Mesenchymal stem cell (in vitro differentiated cells and primary cell): ENCODE data around the gene SCIN. TPM values are rescaled to one million over a fixed set of nuclear protein-coding genes. Genes with fewer than 3 reads are reported as not detected.
A peak's percentile ranks its signal among the peaks of the same experiment; 100 is the strongest.
"Not testable (repeated sequence)": the region's sequence is repeated elsewhere in the genome, so short reads cannot be mapped to it uniquely, and the experiment has no call there.

Experiments used
- DNase-seq: peaks from one replicate; pipeline ENCODE4 v3.0.0-alpha.2; 2013
- H2AFZ ChIP-seq: one replicate; pipeline ENCODE4 v1.6.1; 2013; ENCODE audit warnings: low read depth, mild to moderate bottlenecking, control low read depth, inconsistent platforms, low read length, moderate library complexity
- H2AK5ac ChIP-seq: 2 replicates; pipeline ENCODE4 v1.6.1; 2013; ENCODE audit warnings: low read length, moderate library complexity, mild to moderate bottlenecking, inconsistent platforms; ENCODE audit not compliant: severe bottlenecking
- H2BK120ac ChIP-seq: one replicate; pipeline ENCODE4 v1.6.1; 2013; ENCODE audit warnings: low read depth, mild to moderate bottlenecking, inconsistent platforms, low read length, moderate library complexity
- H2BK12ac ChIP-seq, 2 experiments: one replicate each; pipeline ENCODE4 v1.6.1; 2013; ENCODE audit warnings: inconsistent platforms in 2 of 2, low read length in 2 of 2, mild to moderate bottlenecking in 2 of 2, moderate library complexity in 2 of 2, control low read depth in 1 of 2
- H2BK15ac ChIP-seq: one replicate; pipeline ENCODE4 v1.6.1; 2013; ENCODE audit warnings: mild to moderate bottlenecking, low read depth, inconsistent platforms; ENCODE audit not compliant: poor library complexity, severe bottlenecking
- H2BK5ac ChIP-seq: 2 replicates; pipeline ENCODE4 v1.6.1; 2013; ENCODE audit warnings: low read depth, mild to moderate bottlenecking, low read length, control low read depth, inconsistent platforms; ENCODE audit not compliant: poor library complexity, severe bottlenecking
- H3K14ac ChIP-seq, 2 experiments: one replicate each; pipeline ENCODE4 v1.6.1; 2013; ENCODE audit warnings: inconsistent platforms in 2 of 2, low read length in 2 of 2, control low read depth in 1 of 2, mild to moderate bottlenecking in 1 of 2, moderate library complexity in 1 of 2
- H3K18ac ChIP-seq, 2 experiments: one replicate each; pipeline ENCODE4 v1.6.1; 2013; ENCODE audit warnings: inconsistent platforms in 2 of 2, low read length in 2 of 2, control low read depth in 1 of 2, low read depth in 1 of 2, mild to moderate bottlenecking in 1 of 2
- H3K23ac ChIP-seq, 2 experiments: one replicate each; pipeline ENCODE4 v1.6.1; 2013; ENCODE audit warnings: inconsistent platforms in 2 of 2, low read length in 2 of 2, mild to moderate bottlenecking in 2 of 2, moderate library complexity in 2 of 2, control low read depth in 1 of 2
- H3K27ac ChIP-seq: 2 replicates; pipeline ENCODE4 v1.5.1; 2013; ENCODE audit warnings: mild to moderate bottlenecking, moderate library complexity, low read length, control low read depth, inconsistent platforms; ENCODE audit not compliant: poor library complexity, severe bottlenecking
- H3K27me3 ChIP-seq, 2 experiments: 2 replicates each; pipeline versions ENCODE4 v1.6.1 to v1.7.0; 2013; ENCODE audit warnings: low read length in 2 of 2, mild to moderate bottlenecking in 2 of 2, moderate library complexity in 2 of 2, control low read depth in 1 of 2, inconsistent platforms in 1 of 2; ENCODE audit not compliant: control insufficient read depth in 1 of 2, insufficient read depth in 1 of 2
- H3K36me3 ChIP-seq, 2 experiments: 2 replicates each; pipeline versions ENCODE4 v1.6.1 to v1.7.0; 2013; ENCODE audit warnings: low read length in 2 of 2, control low read depth in 1 of 2, inconsistent platforms in 1 of 2, low read depth in 1 of 2, mild to moderate bottlenecking in 1 of 2; ENCODE audit not compliant: insufficient read depth in 2 of 2, control insufficient read depth in 1 of 2
- H3K4ac ChIP-seq, 2 experiments: one replicate each; pipeline ENCODE4 v1.6.1; 2013; ENCODE audit warnings: inconsistent platforms in 2 of 2, low read length in 2 of 2, mild to moderate bottlenecking in 2 of 2, moderate library complexity in 2 of 2, control low read depth in 1 of 2, low read depth in 1 of 2
- H3K4me1 ChIP-seq: 2 replicates; pipeline ENCODE4 v1.6.1; 2013; ENCODE audit warnings: low read depth, low read length, control low read depth; ENCODE audit not compliant: control insufficient read depth, insufficient read depth
- H3K4me2 ChIP-seq: 2 replicates; pipeline ENCODE4 v1.6.1; 2013; ENCODE audit warnings: low read length, mild to moderate bottlenecking, inconsistent platforms; ENCODE audit not compliant: poor library complexity, severe bottlenecking
- H3K4me3 ChIP-seq, 2 experiments: 2 replicates each; pipeline versions ENCODE4 v1.5.1 to v1.7.0; 2013; ENCODE audit warnings: low read length in 2 of 2, mild to moderate bottlenecking in 2 of 2, control low read depth in 1 of 2, low read depth in 1 of 2; ENCODE audit not compliant: insufficient read depth in 1 of 2
- H3K79me1 ChIP-seq: replicated peaks from 2 replicates; pipeline ENCODE4 v1.6.1; 2013; ENCODE audit warnings: mild to moderate bottlenecking, control low read depth, low read length, inconsistent platforms; ENCODE audit not compliant: poor library complexity, severe bottlenecking
- H3K9ac ChIP-seq: 2 replicates; pipeline ENCODE4 v1.7.0; 2013; ENCODE audit warnings: mild to moderate bottlenecking, low read length, moderate library complexity
- H3K9me3 ChIP-seq: 2 replicates; pipeline ENCODE4 v1.7.0; 2013; ENCODE audit warnings: mild to moderate bottlenecking, low read length; ENCODE audit not compliant: control insufficient read depth
- H4K8ac ChIP-seq: one replicate; pipeline ENCODE4 v1.6.1; 2013; ENCODE audit warnings: inconsistent platforms, mild to moderate bottlenecking, low read length, moderate library complexity
- H4K91ac ChIP-seq: one replicate; pipeline ENCODE4 v1.6.1; 2013; ENCODE audit warnings: mild to moderate bottlenecking, low read length, inconsistent platforms
- WGBS: methylation state at CpG from one replicate; pipeline ENCODE4 v1.1.7; 2013; ENCODE audit warnings: mixed read lengths; 5-methylcytosine and 5-hydroxymethylcytosine counted together
- polyA plus RNA-seq, 2 experiments: library from polyadenylated mRNA; stranded (reverse); fragments of 200-250 nt; gene quantifications; one replicate each; pipeline ENCODE4 v1.2.3, GENCODE V29; 2013

Gene SCIN
- polyA plus RNA-seq (2013, experiment 1 of 2), result not detected
- polyA plus RNA-seq (2013, experiment 2 of 2), result not detected

DNA sequence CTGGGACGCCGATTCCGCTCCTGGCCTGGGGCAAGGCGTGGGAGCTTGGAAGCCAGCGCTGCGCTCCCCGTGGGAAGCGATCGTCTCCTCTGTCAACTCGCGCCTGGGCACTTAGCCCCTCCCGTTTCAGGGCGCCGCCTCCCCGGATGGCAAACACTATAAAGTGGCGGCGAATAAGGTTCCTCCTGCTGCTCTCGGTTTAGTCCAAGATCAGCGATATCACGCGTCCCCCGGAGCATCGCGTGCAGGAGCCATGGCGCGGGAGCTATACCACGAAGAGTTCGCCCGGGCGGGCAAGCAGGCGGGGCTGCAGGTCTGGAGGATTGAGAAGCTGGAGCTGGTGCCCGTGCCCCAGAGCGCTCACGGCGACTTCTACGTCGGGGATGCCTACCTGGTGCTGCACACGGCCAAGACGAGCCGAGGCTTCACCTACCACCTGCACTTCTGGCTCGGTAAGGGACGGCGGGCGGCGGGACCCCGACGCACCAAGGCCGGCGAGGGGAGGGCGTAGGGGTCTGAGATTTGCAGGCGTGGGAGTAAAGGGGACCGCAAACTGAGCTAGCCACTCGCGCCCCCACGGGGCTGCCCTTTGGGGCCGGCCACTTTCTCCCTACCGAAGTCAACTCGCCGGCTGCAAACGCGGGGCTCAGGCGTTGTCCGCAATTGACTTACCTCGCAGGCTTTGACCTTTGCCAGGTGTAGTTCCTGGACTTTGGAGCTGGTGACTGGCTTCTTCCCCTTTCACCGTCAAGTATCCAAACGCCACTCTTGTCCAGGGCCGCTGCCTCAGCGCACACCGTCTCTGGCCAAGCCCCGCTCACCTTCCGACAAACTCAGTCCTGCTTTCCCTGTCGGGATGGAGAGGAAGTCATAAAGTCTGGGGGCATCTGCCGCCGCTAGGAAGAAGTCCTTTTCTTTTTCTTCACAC lies at the start of gene SCIN:
SCIN (plus strand) TSS at position 187 of the 928 bp plus-strand sequence; CDS start at position 254, 67 bp downstream.
- peak within 1 kb of the TSS; percentile 57 for H3K9ac ChIP-seq
- no peak within 1 kb of the TSS for H2BK15ac ChIP-seq
- peak within 1 kb of the TSS in 1 of 2 experiments; percentile 79 for H3K23ac ChIP-seq
- no peak within 1 kb of the TSS for H4K8ac ChIP-seq
- H3K4me1 ChIP-seq, result peaks cover 9% of the 10 kb centered on the region
- H3K79me1 ChIP-seq, result no peaks in the 10 kb centered on the region
- no peak within 1 kb of the TSS for H2BK120ac ChIP-seq
- H3K4ac ChIP-seq, result no peak within 1 kb of the TSS
- H3K9me3 ChIP-seq, result no peaks in the 10 kb centered on the region
- no peak within 1 kb of the TSS for H2BK5ac ChIP-seq
- no peak within 1 kb of the TSS for H2BK12ac ChIP-seq
- no peaks in the 10 kb centered on the region for H3K36me3 ChIP-seq
- H3K18ac ChIP-seq, result no peak within 1 kb of the TSS
- WGBS, result 1% methylated on average over 70 of the region's 74 CpGs
- no peak within 1 kb of the TSS for H3K14ac ChIP-seq
- peak within 1 kb of the TSS; percentile 54 to 81 for H3K4me3 ChIP-seq
- no peak within 1 kb of the TSS for H2AK5ac ChIP-seq
- peak; percentile 52 for DNase-seq
- peaks cover 6 to 28% of the 10 kb centered on the region in 2 experiments for H3K27me3 ChIP-seq
- H3K27ac ChIP-seq, result no peak within 1 kb of the TSS
- peak within 1 kb of the TSS; percentile 79 for H2AFZ ChIP-seq
- peak within 1 kb of the TSS; percentile 80 for H3K4me2 ChIP-seq
- H4K91ac ChIP-seq, result no peak within 1 kb of the TSS

GRCh38 chr7:12524794-12525386 lies 45.6 kb upstream of the SCIN start:
- Histone ChIP-seq H3K9ac (peak overlapping the region; percentile 76), H2BK120ac (no peak overlapping the region), H3K4me1 (no peaks in the 10 kb centered on the region), H2AFZ (no peak overlapping the region), H3K14ac (no peak overlapping the region), H3K4me3 (no peak overlapping the region), H2AK5ac (no peak overlapping the region), H3K79me1 (no peaks in the 10 kb centered on the region), H3K27me3 (peaks cover 0 to 1% of the 10 kb centered on the region in 2 experiments), H2BK5ac (no peak overlapping the region), H4K8ac (no peak overlapping the region), H3K23ac (no peak overlapping the region), H3K18ac (no peak overlapping the region), H4K91ac (no peak overlapping the region), H3K27ac (no peak overlapping the region), H2BK15ac (no peak overlapping the region), H3K9me3 (no peaks in the 10 kb centered on the region), H3K36me3 (no peaks in the 10 kb centered on the region), H3K4ac (no peak overlapping the region), H3K4me2 (no peak overlapping the region), H2BK12ac (no peak overlapping the region)
- WGBS, result no CpG with 5 or more reads among the region's 5 CpGs
- peak; percentile 66 for DNase-seq

DNA sequence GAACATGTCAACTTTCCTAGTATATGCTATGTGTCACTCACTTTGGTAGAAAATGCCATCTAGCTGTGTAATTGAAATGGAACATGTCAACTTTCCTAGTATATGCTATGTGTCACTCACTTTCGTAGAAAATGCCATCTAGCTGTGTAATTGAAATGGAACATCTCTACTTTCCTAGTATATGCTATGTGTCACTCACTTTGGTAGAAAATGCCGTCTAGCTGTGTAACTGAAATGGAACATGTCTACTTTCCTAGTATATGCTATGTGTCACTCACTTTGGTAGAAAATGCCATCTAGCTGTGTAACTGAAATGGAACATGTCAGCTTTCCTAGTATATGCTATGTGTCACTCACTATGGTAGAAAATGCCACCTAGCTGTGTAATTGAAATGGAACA lies 43.8 kb upstream of the SCIN start:
- not testable (repeated sequence) for H3K9ac ChIP-seq, H2BK15ac ChIP-seq, H3K4me2 ChIP-seq, H4K8ac ChIP-seq, H3K79me1 ChIP-seq, H3K18ac ChIP-seq, H4K91ac ChIP-seq, H3K27me3 ChIP-seq, H2AFZ ChIP-seq, H3K4me1 ChIP-seq, H3K9me3 ChIP-seq, H3K36me3 ChIP-seq, H2AK5ac ChIP-seq, H3K4me3 ChIP-seq, H2BK12ac ChIP-seq, H3K27ac ChIP-seq, H2BK5ac ChIP-seq, H3K14ac ChIP-seq, DNase-seq, H3K23ac ChIP-seq, H3K4ac ChIP-seq, H2BK120ac ChIP-seq
- 100% methylated on average over 1 of the region's 2 CpGs for WGBS

DNA sequence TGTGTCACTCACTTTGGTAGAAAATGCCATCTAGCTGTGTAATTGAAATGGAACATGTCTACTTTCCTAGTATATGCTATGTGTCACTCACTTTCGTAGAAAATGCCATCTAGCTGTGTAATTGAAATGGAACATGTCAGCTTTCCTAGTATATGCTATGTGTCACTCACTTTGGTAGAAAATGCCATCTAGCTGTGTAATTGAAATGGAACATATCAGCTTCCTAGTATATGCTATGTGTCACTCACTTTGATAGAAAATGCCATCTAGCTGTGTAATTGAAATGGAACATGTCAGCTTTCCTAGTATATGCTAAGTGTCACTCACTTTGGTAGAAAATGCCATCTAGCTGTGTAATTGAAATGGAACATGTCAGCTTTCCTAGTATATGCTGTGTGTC lies 42.9 kb upstream of the SCIN start:
- not testable (repeated sequence) for H3K14ac ChIP-seq, DNase-seq, H3K9ac ChIP-seq, H2BK120ac ChIP-seq, H2BK12ac ChIP-seq, H3K23ac ChIP-seq, H3K27ac ChIP-seq, H3K4me1 ChIP-seq, H3K79me1 ChIP-seq, H3K36me3 ChIP-seq, H3K4me3 ChIP-seq, H2BK5ac ChIP-seq, H3K9me3 ChIP-seq, H4K8ac ChIP-seq, H2BK15ac ChIP-seq, H2AK5ac ChIP-seq, H4K91ac ChIP-seq, H3K18ac ChIP-seq, H2AFZ ChIP-seq, H3K27me3 ChIP-seq, H3K4ac ChIP-seq, H3K4me2 ChIP-seq
- 100% methylated on average over 1 of the region's 1 CpG for WGBS
